HT-29 (cell line): Measurements from ENCODE around the gene SLC35A2. TPM values are rescaled to one million over a fixed set of nuclear protein-coding genes. Genes with fewer than 3 reads are reported as not detected.
"Not testable (repeated sequence)": the region's sequence is repeated elsewhere in the genome, so short reads cannot be mapped to it uniquely, and the experiment has no call there.

Source experiments
- DNase-seq: peaks from one replicate; pipeline ENCODE4 v3.0.0-alpha.2; 2015; ENCODE audit warnings: low spot score
- small RNA-seq: library from RNA; depleted of rRNA; stranded (forward); fragments of <200 nt; gene quantifications from one replicate; pipeline ENCODE3, GENCODE V24; 2014
- total RNA-seq: library from RNA; depleted of rRNA; stranded (reverse); fragments of >200 nt; shearing (Covaris generic); gene quantifications from 2 replicates; pipeline ENCODE4 v1.2.3, GENCODE V29; 2014; rRNA removed

SLC35A2 gene
- total RNA-seq, 1 experiment from 2014 or later, result 75.0 TPM

GRCh38 chrX:48853494-48853893 lies 58.0 kb downstream of the SLC35A2 start:
- not testable (repeated sequence) for DNase-seq

Small RNA genes within 50 kb of the gene (small RNA-seq; reads per million reads assigned to genes)
- gene RNU6-722P, result not detected

Other genes starting within 250 kb of the SLC35A2 start
- gene WAS, start 227.8 kb downstream of the SLC35A2 start, total RNA-seq, result 0.15 and 0.50 TPM in 2 replicates
- gene SUV39H1, start 214.9 kb downstream of the SLC35A2 start, total RNA-seq, result 25.3 and 26.2 TPM in 2 replicates
- 0.63 TPM in 1 of 2 replicates, not detected in the other for gene GLOD5, start 149.9 kb downstream of the SLC35A2 start, total RNA-seq
- not detected in 2 replicates for gene GATA1, start 125.1 kb downstream of the SLC35A2 start, total RNA-seq
- 60.6 and 65.2 TPM in 2 replicates for gene HDAC6, start 109.6 kb downstream of the SLC35A2 start, total RNA-seq
- not detected in 2 replicates for gene ERAS, start 85.1 kb downstream of the SLC35A2 start, total RNA-seq
- not detected in 2 replicates for gene PCSK1N, start 76.0 kb downstream of the SLC35A2 start, total RNA-seq
- gene TIMM17B, start 13.9 kb downstream of the SLC35A2 start, total RNA-seq, result 127 and 148 TPM in 2 replicates
- 86.3 and 97.5 TPM in 2 replicates for gene PQBP1, start 13.7 kb downstream of the SLC35A2 start, total RNA-seq
- 13.4 and 14.9 TPM in 2 replicates for gene PIM2, start 7.4 kb upstream of the SLC35A2 start, total RNA-seq
- gene OTUD5, start 46.0 kb upstream of the SLC35A2 start, total RNA-seq, result 42.8 and 48.6 TPM in 2 replicates
- 0.18 TPM in 1 of 2 replicates, not detected in the other for gene KCND1, start 60.2 kb upstream of the SLC35A2 start, total RNA-seq
- 24.6 and 26.4 TPM in 2 replicates for gene GRIPAP1, start 90.6 kb upstream of the SLC35A2 start, total RNA-seq
- 46.6 and 53.6 TPM in 2 replicates for gene TFE3, start 131.7 kb upstream of the SLC35A2 start, total RNA-seq
- gene CCDC120, start 147.4 kb upstream of the SLC35A2 start, total RNA-seq, result 10.6 and 12.6 TPM in 2 replicates
- 0.15 and 0.57 TPM in 2 replicates for gene PRAF2, start 162.4 kb upstream of the SLC35A2 start, total RNA-seq
- 46.5 and 65.5 TPM in 2 replicates for gene WDR45, start 168.2 kb upstream of the SLC35A2 start, total RNA-seq
- 39.4 and 41.6 TPM in 2 replicates for gene GPKOW, start 212.1 kb upstream of the SLC35A2 start, total RNA-seq